ENCODE results near the gene AMN1.

DNA sequence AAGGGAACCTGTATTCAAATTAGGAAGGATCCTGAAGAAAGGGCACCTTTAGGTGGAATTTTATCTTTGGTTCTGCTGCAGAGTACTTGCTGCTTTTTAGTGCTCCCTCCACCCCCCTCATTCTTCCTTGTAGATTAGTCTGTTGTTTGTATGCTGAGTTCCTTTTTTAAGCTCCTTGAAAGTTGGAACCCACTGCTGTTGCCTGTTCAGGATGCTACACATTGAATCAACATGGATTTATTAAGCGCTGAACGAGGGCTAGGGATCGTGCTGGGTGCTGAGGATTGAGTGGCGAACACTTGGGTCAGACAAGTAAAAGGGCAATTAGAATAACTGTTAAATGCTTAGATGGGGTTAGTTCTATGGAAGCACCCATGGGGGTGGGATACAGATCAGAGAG, 884 bp upstream of the AMN1 start:
- TF ChIP-seq, protein P1, sequence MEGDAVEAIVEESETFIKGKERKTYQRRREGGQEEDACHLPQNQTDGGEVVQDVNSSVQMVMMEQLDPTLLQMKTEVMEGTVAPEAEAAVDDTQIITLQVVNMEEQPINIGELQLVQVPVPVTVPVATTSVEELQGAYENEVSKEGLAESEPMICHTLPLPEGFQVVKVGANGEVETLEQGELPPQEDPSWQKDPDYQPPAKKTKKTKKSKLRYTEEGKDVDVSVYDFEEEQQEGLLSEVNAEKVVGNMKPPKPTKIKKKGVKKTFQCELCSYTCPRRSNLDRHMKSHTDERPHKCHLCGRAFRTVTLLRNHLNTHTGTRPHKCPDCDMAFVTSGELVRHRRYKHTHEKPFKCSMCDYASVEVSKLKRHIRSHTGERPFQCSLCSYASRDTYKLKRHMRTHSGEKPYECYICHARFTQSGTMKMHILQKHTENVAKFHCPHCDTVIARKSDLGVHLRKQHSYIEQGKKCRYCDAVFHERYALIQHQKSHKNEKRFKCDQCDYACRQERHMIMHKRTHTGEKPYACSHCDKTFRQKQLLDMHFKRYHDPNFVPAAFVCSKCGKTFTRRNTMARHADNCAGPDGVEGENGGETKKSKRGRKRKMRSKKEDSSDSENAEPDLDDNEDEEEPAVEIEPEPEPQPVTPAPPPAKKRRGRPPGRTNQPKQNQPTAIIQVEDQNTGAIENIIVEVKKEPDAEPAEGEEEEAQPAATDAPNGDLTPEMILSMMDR (IDR thresholded peaks at IDR 0.05) = no peak
- TF ChIP-seq EP300 (IDR thresholded peaks at IDR 0.05) (no peak), POLR2A (IDR thresholded peaks at IDR 0.05) (no peak)

All from ovary (tissue), 3 donors.